HEK293T (cell line): Measurements from ENCODE around the gene EEF1A1.
"Not testable (repeated sequence)": the region's sequence is repeated elsewhere in the genome, so short reads cannot be mapped to it uniquely, and the experiment has no call there.

Experiments used
- CTBP1 ChIP-seq: fragments of 450-650 bp; IDR thresholded peaks from 2 replicates; pipeline ENCODE4 v1.6.1; 2016; ENCODE audit warnings: borderline replicate concordance
- FOXA1 ChIP-seq: fragments of 450-650 bp; IDR thresholded peaks from 2 replicates; pipeline ENCODE4 v1.6.1; 2016; ENCODE audit warnings: mild to moderate bottlenecking
- FOXK2 ChIP-seq: fragments of 450-650 bp; IDR thresholded peaks from 2 replicates; pipeline ENCODE4 v1.6.1; 2016; ENCODE audit warnings: mild to moderate bottlenecking
- FOXM1 ChIP-seq: fragments of 450-650 bp; IDR thresholded peaks from 2 replicates; pipeline ENCODE4 v1.6.1; 2017; ENCODE audit warnings: mild to moderate bottlenecking, borderline replicate concordance
- SP1 ChIP-seq: fragments of 450-650 bp; IDR thresholded peaks from 2 replicates; pipeline ENCODE4 v1.6.1; 2017
- SUZ12 ChIP-seq: fragments of 450-650 bp; IDR thresholded peaks from 2 replicates; pipeline ENCODE4 v1.6.1; 2016; ENCODE audit warnings: mild to moderate bottlenecking
- TARDBP ChIP-seq: fragments of 450-650 bp; IDR thresholded peaks from 2 replicates; pipeline ENCODE4 v1.6.1; 2016
- ZNF384 ChIP-seq: fragments of 450-650 bp; IDR thresholded peaks from 2 replicates; pipeline ENCODE4 v1.6.1; 2016
- TF ChIP-seq, protein P1 (sequence below): fragments of 450-650 bp; IDR thresholded peaks from 2 replicates; pipeline ENCODE4 v1.6.1; 2016

GRCh38 chr6:73566486-73566871 is 45.6 kb upstream of the EEF1A1 start:
- not testable (repeated sequence) for TF ChIP-seq FOXA1, TARDBP, SUZ12, CTBP1, FOXM1, FOXK2, SP1, ZNF384
- TF ChIP-seq, protein P1, sequence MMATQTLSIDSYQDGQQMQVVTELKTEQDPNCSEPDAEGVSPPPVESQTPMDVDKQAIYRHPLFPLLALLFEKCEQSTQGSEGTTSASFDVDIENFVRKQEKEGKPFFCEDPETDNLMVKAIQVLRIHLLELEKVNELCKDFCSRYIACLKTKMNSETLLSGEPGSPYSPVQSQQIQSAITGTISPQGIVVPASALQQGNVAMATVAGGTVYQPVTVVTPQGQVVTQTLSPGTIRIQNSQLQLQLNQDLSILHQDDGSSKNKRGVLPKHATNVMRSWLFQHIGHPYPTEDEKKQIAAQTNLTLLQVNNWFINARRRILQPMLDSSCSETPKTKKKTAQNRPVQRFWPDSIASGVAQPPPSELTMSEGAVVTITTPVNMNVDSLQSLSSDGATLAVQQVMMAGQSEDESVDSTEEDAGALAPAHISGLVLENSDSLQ = not testable (repeated sequence)
